Vagina (tissue), 2 donors: ENCODE data around the gene SRGAP3. TPM values are rescaled to one million over a fixed set of nuclear protein-coding genes. Genes with fewer than 3 reads are reported as not detected.

ENCODE experiments used
- DNase-seq, 2 donors: peaks; one replicate each; pipeline ENCODE4 v3.0.0-alpha.2; 2017; ENCODE audit errors: extremely low spot score in 2 of 2
- H3K27ac ChIP-seq: fragments of 200-600 bp; sonication (generic); one replicate; pipeline ENCODE4 v1.5.1; 2019
- H3K27me3 ChIP-seq: fragments of 200-600 bp; sonication (generic); one replicate; pipeline ENCODE4 v1.5.1; 2019
- H3K36me3 ChIP-seq, 2 donors: fragments of 200-600 bp; sonication (generic); one replicate each; pipeline ENCODE4 v1.5.1; 2017 to 2019
- H3K4me1 ChIP-seq: fragments of 200-600 bp; sonication (generic); one replicate; pipeline ENCODE4 v1.5.1; 2019
- H3K4me3 ChIP-seq, 2 donors: fragments of 200-600 bp; sonication (generic); 1 replicate in 1 of 2; 2 replicates in 1 of 2; pipeline ENCODE4 v1.5.1; 2016 to 2019
- H3K9me3 ChIP-seq: fragments of 200-600 bp; sonication (generic); one replicate; pipeline ENCODE4 v1.5.1; 2019
- CTCF ChIP-seq, 3 experiments: fragments of 450-650 bp in 2 of 3; fragments of 200-600 bp in 1 of 3; sonication (generic) in 1 of 3; IDR thresholded peaks; one replicate each; pipeline ENCODE4 v1.5.1; 2017 to 2019; ENCODE audit warnings: antibody characterized with exemption in 3 of 3, mild to moderate bottlenecking in 2 of 3, moderate library complexity in 2 of 3
- POLR2A ChIP-seq, 2 donors: fragments of 450-650 bp; IDR thresholded peaks; one replicate each; pipeline ENCODE4 v1.6.1; 2017; ENCODE audit warnings: antibody characterized with exemption in 2 of 2, mild to moderate bottlenecking in 2 of 2, moderate library complexity in 2 of 2
- POLR2AphosphoS5 ChIP-seq, 2 donors: sonication (generic); formaldehyde crosslinking; IDR thresholded peaks; one replicate each; pipeline ENCODE4 v1.9.0; 2017; ENCODE audit warnings: antibody characterized with exemption in 2 of 2, mild to moderate bottlenecking in 2 of 2, low read depth in 1 of 2; ENCODE audit not compliant: insufficient read depth in 1 of 2
- intact Hi-C: fragments of 100-400 bp; cut with DNase I; formaldehyde crosslinking; loops from one replicate; pipeline ENCODE4 v1.15.1; 2023
- total RNA-seq: library from RNA; depleted of rRNA; stranded (reverse); fragments of >200 nt; gene quantifications from one replicate; pipeline ENCODE4 v1.2.3, GENCODE V29; 2016

Gene SRGAP3
- total RNA-seq, 1 donor from 2014 or later, result 20.6 TPM

GRCh38 chr3:9222956-9223639, 26.3 kb downstream of the SRGAP3 start:
- H3K27ac ChIP-seq, result no peak overlapping the region
- TF ChIP-seq POLR2AphosphoS5 (IDR thresholded peaks at IDR 0.05; ENCODE audit: insufficient read depth in 1 of 2, low read depth in 1 of 2) (no peak), CTCF (IDR thresholded peaks at IDR 0.05) (no peak), POLR2A (IDR thresholded peaks at IDR 0.05) (no peak)
- H3K4me3 ChIP-seq, result no peak overlapping the region
- no peaks in the 10 kb centered on the region for H3K27me3 ChIP-seq
- no peaks in the 10 kb centered on the region for H3K9me3 ChIP-seq
- H3K36me3 ChIP-seq, result no peaks in the 10 kb centered on the region
- DNase-seq, result no peak
- intact Hi-C loops, result no loop called here
- H3K4me1 ChIP-seq, result peaks cover 13% of the 10 kb centered on the region

GRCh38 chr3:9222049-9222448, 27.4 kb downstream of the SRGAP3 start:
- Histone ChIP-seq H3K9me3 (no peaks in the 10 kb centered on the region), H3K36me3 (no peaks in the 10 kb centered on the region), H3K4me1 (peaks cover 13% of the 10 kb centered on the region), H3K27ac (no peak overlapping the region), H3K27me3 (no peaks in the 10 kb centered on the region), H3K4me3 (no peak overlapping the region)
- intact Hi-C loops, result no loop called here
- no peak for DNase-seq
- TF ChIP-seq POLR2A (IDR thresholded peaks at IDR 0.05) (no peak), CTCF (IDR thresholded peaks at IDR 0.05) (no peak), POLR2AphosphoS5 (IDR thresholded peaks at IDR 0.05; ENCODE audit: insufficient read depth in 1 of 2, low read depth in 1 of 2) (no peak)

- H3K4me3 ChIP-seq, result no peak overlapping the region
- intact Hi-C loops, result no loop called here
- TF ChIP-seq POLR2AphosphoS5 (IDR thresholded peaks at IDR 0.05; ENCODE audit: insufficient read depth in 1 of 2, low read depth in 1 of 2) (no peak), POLR2A (IDR thresholded peaks at IDR 0.05) (no peak), CTCF (IDR thresholded peaks at IDR 0.05) (no peak)
These were observed 31.0 kb downstream of the SRGAP3 start for GRCh38 chr3:9218514-9218846.

GRCh38 chr3:9217784-9218513, 31.5 kb downstream of the SRGAP3 start:
- no peaks in the 10 kb centered on the region for H3K27me3 ChIP-seq
- H3K36me3 ChIP-seq, result no peaks in the 10 kb centered on the region
- H3K9me3 ChIP-seq, result no peaks in the 10 kb centered on the region
- no peak for DNase-seq
- intact Hi-C loops, result no loop called here
- H3K4me3 ChIP-seq, result no peak overlapping the region
- no peaks in the 10 kb centered on the region for H3K4me1 ChIP-seq
- no peak overlapping the region for H3K27ac ChIP-seq
- TF ChIP-seq POLR2A (IDR thresholded peaks at IDR 0.05), result no peak
- TF ChIP-seq POLR2AphosphoS5 (IDR thresholded peaks at IDR 0.05; ENCODE audit: insufficient read depth in 1 of 2, low read depth in 1 of 2), result no peak
- TF ChIP-seq CTCF (IDR thresholded peaks at IDR 0.05), result no peak

More at GRCh38 chr3:9218514-9218846, 31.0 kb downstream of the SRGAP3 start:
- H3K27ac ChIP-seq, result no peak overlapping the region
- H3K9me3 ChIP-seq, result no peaks in the 10 kb centered on the region
- no peaks in the 10 kb centered on the region for H3K36me3 ChIP-seq
- DNase-seq, result no peak
- H3K27me3 ChIP-seq, result no peaks in the 10 kb centered on the region
- H3K4me1 ChIP-seq, result no peaks in the 10 kb centered on the region

- Histone ChIP-seq H3K27ac (no peak overlapping the region), H3K4me3 (no peak overlapping the region), H3K4me1 (no peaks in the 10 kb centered on the region), H3K36me3 (no peaks in the 10 kb centered on the region), H3K27me3 (no peaks in the 10 kb centered on the region), H3K9me3 (no peaks in the 10 kb centered on the region)
- DNase-seq, result no peak
- TF ChIP-seq POLR2AphosphoS5 (IDR thresholded peaks at IDR 0.05; ENCODE audit: insufficient read depth in 1 of 2, low read depth in 1 of 2) (no peak), CTCF (IDR thresholded peaks at IDR 0.05) (no peak), POLR2A (IDR thresholded peaks at IDR 0.05) (no peak)
- intact Hi-C loops, result no loop called here
These were observed 32.7 kb downstream of the SRGAP3 start for GRCh38 chr3:9216736-9217135.
